K562 (cell line): Measurements from ENCODE around the gene KIRREL1.

Source experiments
- ARID2 ChIP-seq: fragments of 450-650 bp; IDR thresholded peaks from 2 replicates; pipeline ENCODE4 v1.6.1; 2017; ENCODE audit warnings: antibody characterized with exemption, mild to moderate bottlenecking
- CC2D1A ChIP-seq: fragments of 450-650 bp; IDR thresholded peaks from 2 replicates; pipeline ENCODE4 v1.6.1; 2017; ENCODE audit warnings: mild to moderate bottlenecking
- CEBPB ChIP-seq: fragments of 450-650 bp; IDR thresholded peaks from 2 replicates; pipeline ENCODE4 v1.6.1; 2016; ENCODE audit warnings: missing genetic modification characterization, missing compliant biosample characterization
- CTCF ChIP-seq, 3 experiments: IDR thresholded peaks in 2 of 3; conservative IDR thresholded peaks in 1 of 3; 2 replicates each; pipeline ENCODE4 v1.5.1; 2011 to 2012; ENCODE audit warnings: low read length in 3 of 3, mild to moderate bottlenecking in 3 of 3, control low read depth in 2 of 3, improper control_type of control experiment in 1 of 3, inconsistent platforms in 1 of 3, low read depth in 1 of 3, mixed read lengths in 1 of 3, moderate library complexity in 1 of 3; ENCODE audit not compliant: insufficient read depth in 2 of 3
- EP300 ChIP-seq: IDR thresholded peaks from 2 replicates; pipeline ENCODE4 v1.6.1; 2012; ENCODE audit warnings: low read length, improper control_type of control experiment
- HIVEP1 ChIP-seq: fragments of 250-450 bp; sonication (Bioruptor Pico); IDR thresholded peaks from 2 replicates; pipeline ENCODE4 v1.4.0; 2020; ENCODE audit warnings: mild to moderate bottlenecking
- NR3C1 ChIP-seq: sonication (generic); formaldehyde crosslinking; IDR thresholded peaks from 2 replicates; pipeline ENCODE4 v1.8.1; 2022; ENCODE audit warnings: missing genetic modification reagents
- SMARCA4 ChIP-seq: fragments of 450-650 bp; IDR thresholded peaks from 2 replicates; pipeline ENCODE4 v1.6.1; 2016
- TF ChIP-seq, protein P1 (sequence below): sonication (generic); formaldehyde crosslinking; IDR thresholded peaks from 2 replicates; pipeline ENCODE4 v1.8.1; 2023; ENCODE audit warnings: mild to moderate bottlenecking, missing genetic modification reagents
- TF ChIP-seq, protein P2 (sequence below): fragments of 250-450 bp; sonication (Bioruptor Pico); IDR thresholded peaks from 2 replicates; pipeline ENCODE4 v1.4.0; 2020; ENCODE audit warnings: mild to moderate bottlenecking, moderate library complexity
- TF ChIP-seq, protein P3 (sequence below): fragments of 450-650 bp; IDR thresholded peaks from 2 replicates; pipeline ENCODE4 v1.7.1; 2018; ENCODE audit warnings: mild to moderate bottlenecking, low read depth; ENCODE audit not compliant: partially characterized antibody

DNA sequence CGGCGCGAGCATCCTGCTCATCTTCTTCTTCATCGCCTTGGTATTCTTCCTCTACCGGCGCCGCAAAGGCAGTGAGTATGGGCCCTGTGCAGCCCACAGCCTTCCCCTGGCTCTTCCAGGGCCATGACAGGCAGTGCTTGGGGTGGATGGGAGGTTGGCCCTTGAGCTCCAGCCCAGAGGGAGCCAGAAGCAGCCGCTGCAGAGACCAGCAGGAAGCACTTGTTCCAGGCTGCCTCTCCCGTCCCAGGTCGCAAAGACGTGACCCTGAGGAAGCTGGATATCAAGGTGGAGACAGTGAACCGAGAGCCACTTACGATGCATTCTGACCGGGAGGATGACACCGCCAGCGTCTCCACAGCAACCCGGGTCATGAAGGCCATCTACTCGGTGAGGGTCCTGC lies 99.9 kb downstream of the KIRREL1 start:
- TF ChIP-seq EP300 = no peak
- TF ChIP-seq CEBPB (tag) = no peak
- TF ChIP-seq SMARCA4 = no peak
- TF ChIP-seq, protein P1, sequence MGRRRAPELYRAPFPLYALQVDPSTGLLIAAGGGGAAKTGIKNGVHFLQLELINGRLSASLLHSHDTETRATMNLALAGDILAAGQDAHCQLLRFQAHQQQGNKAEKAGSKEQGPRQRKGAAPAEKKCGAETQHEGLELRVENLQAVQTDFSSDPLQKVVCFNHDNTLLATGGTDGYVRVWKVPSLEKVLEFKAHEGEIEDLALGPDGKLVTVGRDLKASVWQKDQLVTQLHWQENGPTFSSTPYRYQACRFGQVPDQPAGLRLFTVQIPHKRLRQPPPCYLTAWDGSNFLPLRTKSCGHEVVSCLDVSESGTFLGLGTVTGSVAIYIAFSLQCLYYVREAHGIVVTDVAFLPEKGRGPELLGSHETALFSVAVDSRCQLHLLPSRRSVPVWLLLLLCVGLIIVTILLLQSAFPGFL (CRISPR knock-in tag) = no peak
- TF ChIP-seq, protein P2, sequence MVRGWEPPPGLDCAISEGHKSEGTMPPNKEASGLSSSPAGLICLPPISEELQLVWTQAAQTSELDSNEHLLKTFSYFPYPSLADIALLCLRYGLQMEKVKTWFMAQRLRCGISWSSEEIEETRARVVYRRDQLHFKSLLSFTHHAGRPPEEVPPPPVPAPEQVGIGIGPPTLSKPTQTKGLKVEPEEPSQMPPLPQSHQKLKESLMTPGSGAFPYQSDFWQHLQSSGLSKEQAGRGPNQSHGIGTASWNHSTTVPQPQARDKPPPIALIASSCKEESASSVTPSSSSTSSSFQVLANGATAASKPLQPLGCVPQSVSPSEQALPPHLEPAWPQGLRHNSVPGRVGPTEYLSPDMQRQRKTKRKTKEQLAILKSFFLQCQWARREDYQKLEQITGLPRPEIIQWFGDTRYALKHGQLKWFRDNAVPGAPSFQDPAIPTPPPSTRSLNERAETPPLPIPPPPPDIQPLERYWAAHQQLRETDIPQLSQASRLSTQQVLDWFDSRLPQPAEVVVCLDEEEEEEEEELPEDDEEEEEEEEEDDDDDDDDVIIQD = no peak
- no peak for TF ChIP-seq ARID2
- no peak for TF ChIP-seq CTCF (IDR thresholded peaks at IDR 0.05 in 2 of 3, conservative IDR thresholded peaks at IDR 0.05 in 1 of 3; ENCODE audit: insufficient read depth in 2 of 3, low read depth in 1 of 3, low read length in 3 of 3)
- no peak for TF ChIP-seq NR3C1 (CRISPR knock-in tag)
- TF ChIP-seq, protein P3, sequence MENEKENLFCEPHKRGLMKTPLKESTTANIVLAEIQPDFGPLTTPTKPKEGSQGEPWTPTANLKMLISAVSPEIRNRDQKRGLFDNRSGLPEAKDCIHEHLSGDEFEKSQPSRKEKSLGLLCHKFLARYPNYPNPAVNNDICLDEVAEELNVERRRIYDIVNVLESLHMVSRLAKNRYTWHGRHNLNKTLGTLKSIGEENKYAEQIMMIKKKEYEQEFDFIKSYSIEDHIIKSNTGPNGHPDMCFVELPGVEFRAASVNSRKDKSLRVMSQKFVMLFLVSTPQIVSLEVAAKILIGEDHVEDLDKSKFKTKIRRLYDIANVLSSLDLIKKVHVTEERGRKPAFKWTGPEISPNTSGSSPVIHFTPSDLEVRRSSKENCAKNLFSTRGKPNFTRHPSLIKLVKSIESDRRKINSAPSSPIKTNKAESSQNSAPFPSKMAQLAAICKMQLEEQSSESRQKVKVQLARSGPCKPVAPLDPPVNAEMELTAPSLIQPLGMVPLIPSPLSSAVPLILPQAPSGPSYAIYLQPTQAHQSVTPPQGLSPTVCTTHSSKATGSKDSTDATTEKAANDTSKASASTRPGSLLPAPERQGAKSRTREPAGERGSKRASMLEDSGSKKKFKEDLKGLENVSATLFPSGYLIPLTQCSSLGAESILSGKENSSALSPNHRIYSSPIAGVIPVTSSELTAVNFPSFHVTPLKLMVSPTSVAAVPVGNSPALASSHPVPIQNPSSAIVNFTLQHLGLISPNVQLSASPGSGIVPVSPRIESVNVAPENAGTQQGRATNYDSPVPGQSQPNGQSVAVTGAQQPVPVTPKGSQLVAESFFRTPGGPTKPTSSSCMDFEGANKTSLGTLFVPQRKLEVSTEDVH = no peak
- no peak for TF ChIP-seq HIVEP1 (CRISPR knock-in tag)
- no peak for TF ChIP-seq CC2D1A
